ENCODE measurements around the gene AKIRIN1.

Gene AKIRIN1

DNA sequence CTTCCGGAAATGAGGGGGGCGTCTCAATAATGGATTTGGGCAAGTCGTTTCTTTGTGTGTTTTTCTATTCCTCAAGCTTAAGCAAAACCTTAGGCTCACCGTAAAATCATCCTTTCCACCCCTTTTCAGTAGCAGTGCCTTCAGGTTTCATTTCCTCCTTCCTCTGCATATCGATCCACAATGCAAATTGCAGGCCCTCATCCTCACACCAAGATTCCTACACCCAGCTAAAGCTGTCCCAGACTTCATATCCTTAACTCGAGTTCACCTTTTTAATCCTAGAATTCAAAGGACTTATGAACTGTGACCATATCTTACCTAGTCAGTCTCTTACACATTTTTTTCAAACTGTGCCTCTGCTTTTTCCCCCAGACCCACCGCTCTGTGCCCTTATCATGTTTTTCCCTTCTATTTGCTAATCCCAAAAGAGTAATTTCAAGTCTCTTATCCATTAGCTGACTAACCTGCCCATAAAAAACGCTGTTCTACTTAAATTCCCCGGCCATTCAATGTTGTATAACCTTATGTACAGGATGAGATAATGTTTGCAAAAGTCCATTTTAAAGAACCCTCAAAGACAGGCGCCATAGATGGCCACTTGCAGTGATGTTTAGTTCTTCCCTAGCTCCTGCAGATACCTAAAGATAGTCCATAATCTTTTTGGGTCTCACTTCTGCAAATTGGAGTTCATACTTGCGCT, 1.5 kb downstream of the AKIRIN1 start:
- TF ChIP-seq, protein P1, sequence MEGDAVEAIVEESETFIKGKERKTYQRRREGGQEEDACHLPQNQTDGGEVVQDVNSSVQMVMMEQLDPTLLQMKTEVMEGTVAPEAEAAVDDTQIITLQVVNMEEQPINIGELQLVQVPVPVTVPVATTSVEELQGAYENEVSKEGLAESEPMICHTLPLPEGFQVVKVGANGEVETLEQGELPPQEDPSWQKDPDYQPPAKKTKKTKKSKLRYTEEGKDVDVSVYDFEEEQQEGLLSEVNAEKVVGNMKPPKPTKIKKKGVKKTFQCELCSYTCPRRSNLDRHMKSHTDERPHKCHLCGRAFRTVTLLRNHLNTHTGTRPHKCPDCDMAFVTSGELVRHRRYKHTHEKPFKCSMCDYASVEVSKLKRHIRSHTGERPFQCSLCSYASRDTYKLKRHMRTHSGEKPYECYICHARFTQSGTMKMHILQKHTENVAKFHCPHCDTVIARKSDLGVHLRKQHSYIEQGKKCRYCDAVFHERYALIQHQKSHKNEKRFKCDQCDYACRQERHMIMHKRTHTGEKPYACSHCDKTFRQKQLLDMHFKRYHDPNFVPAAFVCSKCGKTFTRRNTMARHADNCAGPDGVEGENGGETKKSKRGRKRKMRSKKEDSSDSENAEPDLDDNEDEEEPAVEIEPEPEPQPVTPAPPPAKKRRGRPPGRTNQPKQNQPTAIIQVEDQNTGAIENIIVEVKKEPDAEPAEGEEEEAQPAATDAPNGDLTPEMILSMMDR (IDR thresholded peaks at IDR 0.05): no peak

DNA sequence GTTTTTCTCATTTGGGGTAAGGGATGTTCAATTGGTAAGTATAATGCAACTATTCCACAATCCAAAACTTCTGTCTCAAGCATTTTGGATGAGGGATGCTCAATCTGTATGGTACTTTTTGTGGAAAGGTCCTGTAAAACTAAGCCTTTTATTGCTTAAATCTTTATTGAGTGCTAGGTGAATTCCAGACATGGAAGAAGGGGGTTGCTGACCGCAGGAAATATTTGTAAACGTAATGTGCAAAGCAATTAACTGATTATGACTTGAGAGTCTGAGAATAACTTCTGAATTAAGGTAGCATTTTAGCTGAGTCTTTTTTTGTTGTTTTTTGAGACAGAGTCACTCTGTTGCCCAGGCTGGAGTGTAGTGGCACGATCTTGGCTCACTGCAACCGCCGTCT, 3.1 kb downstream of the AKIRIN1 start:
- TF ChIP-seq, protein P1 (IDR thresholded peaks at IDR 0.05): no peak

DNA sequence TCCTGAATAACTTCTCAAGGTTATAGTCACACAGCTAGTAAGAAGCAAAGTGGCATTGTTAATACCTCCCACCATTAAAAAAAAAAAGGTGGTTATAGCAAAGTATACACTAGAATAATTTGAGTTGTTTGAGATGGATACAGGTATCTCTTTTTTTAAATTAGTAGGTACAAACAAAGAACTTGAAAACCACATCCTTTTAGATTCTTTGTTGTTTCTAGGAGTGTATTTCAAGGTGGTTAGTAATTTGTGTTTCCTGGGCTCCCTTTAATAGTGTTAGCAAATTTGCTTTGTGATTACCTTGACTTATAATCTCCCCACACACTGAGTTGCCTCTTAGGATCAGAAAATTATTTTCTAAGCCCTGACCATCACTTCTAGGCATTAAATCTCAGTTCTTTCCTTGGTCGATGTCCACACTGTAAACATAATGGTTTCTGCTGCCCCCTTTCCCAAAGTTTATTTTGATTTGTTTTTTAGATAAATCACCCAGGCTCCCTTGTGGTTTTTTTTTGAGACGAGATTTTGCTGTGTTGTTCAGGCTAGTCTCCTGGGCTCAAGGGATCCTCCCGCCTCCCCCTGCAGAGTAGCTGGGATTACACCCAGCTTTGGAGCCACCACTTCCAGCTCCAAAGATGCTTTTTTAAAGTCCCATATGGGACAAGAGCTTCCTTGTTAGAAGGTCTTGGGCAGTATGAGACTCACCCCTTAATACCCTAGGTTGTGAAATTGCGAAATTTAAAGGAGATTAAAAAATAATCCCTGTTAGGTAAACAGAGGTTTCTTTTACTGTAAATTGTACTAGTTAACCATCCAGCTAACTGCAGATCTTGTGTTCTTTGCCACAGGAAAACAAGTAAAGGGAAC, 6.2 kb downstream of the AKIRIN1 start:
- TF ChIP-seq, protein P1 (IDR thresholded peaks at IDR 0.05): no peak

DNA sequence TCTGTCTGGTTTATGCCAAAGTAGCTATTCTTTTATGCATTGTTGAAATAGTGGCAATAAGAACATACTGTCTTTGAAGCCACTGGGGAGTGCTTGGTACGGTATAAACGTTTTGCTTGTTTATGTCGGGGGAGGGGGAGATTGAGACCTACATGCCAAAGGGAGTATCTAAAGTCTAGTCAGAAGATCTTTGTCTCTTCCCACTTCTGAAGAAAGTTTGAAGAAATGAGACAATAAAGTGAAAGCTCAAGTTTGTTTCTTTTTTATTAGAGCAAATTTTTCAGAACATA, 6.8 kb downstream of the AKIRIN1 start:
- TF ChIP-seq, protein P1 (IDR thresholded peaks at IDR 0.05): no peak

DNA sequence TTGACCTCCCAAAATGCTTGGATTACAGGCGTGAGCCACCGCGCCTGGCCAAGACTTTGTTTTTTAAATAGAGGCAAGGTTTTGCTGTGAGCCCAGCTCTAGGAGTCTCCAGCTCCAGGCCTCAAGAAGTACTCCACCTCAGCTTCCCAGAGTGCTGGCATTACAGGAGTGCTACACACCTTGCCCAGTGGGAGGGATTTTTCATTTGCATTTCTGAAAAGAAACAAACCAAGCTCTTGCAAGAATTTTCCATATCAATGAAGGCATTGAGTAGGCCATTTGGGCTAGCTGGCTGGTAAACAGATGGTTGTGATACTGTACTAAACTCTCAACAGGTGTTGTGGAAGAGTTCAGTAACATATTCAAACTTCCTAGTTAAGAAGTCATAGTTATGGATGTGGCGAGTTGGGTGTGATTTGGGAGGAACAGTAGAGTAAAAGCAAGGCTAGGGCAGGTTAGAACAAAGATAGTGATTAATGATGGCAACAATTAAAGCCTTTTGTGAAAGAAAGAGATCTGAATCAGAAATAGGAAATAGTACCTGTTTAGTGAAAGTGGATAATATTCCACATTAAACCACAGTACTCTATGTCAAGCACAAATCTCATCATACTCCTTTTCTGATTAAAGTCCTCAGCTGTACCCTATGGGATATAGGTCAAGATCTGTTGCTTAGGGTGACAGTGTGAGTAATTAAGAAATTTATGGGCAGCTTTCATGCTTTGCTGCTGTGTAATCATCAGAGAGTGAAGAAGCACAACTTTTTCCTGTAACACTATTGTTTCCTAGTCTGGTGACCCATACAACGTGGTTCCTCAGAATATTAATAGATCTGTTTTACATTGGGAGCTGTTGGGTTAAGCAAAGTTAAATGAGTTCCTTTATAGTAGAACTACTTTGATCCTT, 10.7 kb downstream of the AKIRIN1 start:
- TF ChIP-seq, protein P1 (IDR thresholded peaks at IDR 0.05): no peak

DNA sequence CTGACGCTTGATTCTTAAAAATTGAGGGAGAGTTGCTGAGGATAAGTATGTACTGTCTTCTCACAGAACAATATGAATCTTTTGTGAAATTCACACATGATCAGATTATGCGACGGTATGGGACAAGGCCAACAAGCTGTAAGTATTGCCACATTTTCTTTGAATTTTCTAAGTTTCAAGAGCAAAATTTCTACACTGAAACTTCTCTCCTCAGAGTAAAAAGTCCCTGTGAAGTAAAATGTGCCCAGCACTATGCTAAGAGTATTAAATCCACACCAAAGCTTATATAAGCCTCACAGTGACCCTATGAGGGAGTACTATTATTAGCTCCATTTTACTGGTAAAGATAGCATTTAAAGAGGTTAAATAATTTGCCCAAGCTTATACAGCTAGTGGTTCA, 12.2 kb downstream of the AKIRIN1 start:
- TF ChIP-seq, protein P1 (IDR thresholded peaks at IDR 0.05): no peak

DNA sequence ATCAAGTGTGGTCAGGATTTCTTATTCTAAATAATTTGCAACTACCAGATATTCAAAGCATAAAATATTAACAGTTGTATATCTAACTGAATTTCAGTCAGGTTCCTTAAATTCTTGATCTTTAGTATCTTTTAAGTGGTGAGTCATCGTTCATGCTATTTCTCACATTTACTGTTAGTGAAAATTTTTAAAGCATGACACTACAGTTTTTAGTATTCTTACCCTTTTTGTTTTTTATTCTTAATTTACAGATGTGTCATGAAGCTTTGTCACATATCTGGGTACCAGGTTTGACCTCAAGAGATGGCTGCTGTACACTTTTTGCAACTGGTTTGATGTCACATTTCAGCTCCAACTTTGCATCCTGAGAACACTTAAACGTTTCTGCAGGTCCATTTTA, 12.7 kb downstream of the AKIRIN1 start:
- TF ChIP-seq, protein P1 (IDR thresholded peaks at IDR 0.05): no peak
